GM19099 (cell line): ENCODE data around the gene KCNC4.

Experiments
- POLR2A ChIP-seq: IDR thresholded peaks from 3 replicates; pipeline ENCODE4 v1.6.1; 2011; ENCODE audit warnings: low read depth; ENCODE audit not compliant: insufficient read length; ENCODE audit errors: extremely low read depth

KCNC4 gene

GRCh38 chr1:110209715-110210603, at the start of gene KCNC4:
TSS of gene KCNC4 (plus strand) at chr1:110210314. CDS start at chr1:110211500, 1,186 bp downstream.
- TF ChIP-seq POLR2A = no peak

- no peak for TF ChIP-seq POLR2A
Observed at GRCh38 chr1:110160538-110161100, 49.5 kb upstream of the KCNC4 start.

- TF ChIP-seq POLR2A = no peak
Observed at GRCh38 chr1:110161165-110161564, 48.9 kb upstream of the KCNC4 start.

GRCh38 chr1:110161849-110162248, 48.3 kb upstream of the KCNC4 start:
- no peak for TF ChIP-seq POLR2A

GRCh38 chr1:110163591-110163990, 46.5 kb upstream of the KCNC4 start:
- no peak for TF ChIP-seq POLR2A

GRCh38 chr1:110164725-110165350, 45.3 kb upstream of the KCNC4 start:
- TF ChIP-seq POLR2A = no peak

GRCh38 chr1:110165761-110166231, 44.3 kb upstream of the KCNC4 start:
- TF ChIP-seq POLR2A = no peak

- no peak for TF ChIP-seq POLR2A
Observed at GRCh38 chr1:110166861-110167260, 43.3 kb upstream of the KCNC4 start.

GRCh38 chr1:110170766-110171733, 39.1 kb upstream of the KCNC4 start:
- TF ChIP-seq POLR2A = no peak

GRCh38 chr1:110172001-110172400, 38.1 kb upstream of the KCNC4 start:
- no peak for TF ChIP-seq POLR2A

GRCh38 chr1:110173466-110174105, 36.5 kb upstream of the KCNC4 start:
- no peak for TF ChIP-seq POLR2A

GRCh38 chr1:110174961-110175360, 35.2 kb upstream of the KCNC4 start:
- no peak for TF ChIP-seq POLR2A

- TF ChIP-seq POLR2A = no peak
Observed at GRCh38 chr1:110176299-110176956, 33.7 kb upstream of the KCNC4 start.

GRCh38 chr1:110177775-110178174, 32.3 kb upstream of the KCNC4 start:
- TF ChIP-seq POLR2A = no peak

- no peak for TF ChIP-seq POLR2A
Observed at GRCh38 chr1:110183642-110184167, 26.4 kb upstream of the KCNC4 start.
